ENCODE measurements around the gene SIRT5.

DNA sequence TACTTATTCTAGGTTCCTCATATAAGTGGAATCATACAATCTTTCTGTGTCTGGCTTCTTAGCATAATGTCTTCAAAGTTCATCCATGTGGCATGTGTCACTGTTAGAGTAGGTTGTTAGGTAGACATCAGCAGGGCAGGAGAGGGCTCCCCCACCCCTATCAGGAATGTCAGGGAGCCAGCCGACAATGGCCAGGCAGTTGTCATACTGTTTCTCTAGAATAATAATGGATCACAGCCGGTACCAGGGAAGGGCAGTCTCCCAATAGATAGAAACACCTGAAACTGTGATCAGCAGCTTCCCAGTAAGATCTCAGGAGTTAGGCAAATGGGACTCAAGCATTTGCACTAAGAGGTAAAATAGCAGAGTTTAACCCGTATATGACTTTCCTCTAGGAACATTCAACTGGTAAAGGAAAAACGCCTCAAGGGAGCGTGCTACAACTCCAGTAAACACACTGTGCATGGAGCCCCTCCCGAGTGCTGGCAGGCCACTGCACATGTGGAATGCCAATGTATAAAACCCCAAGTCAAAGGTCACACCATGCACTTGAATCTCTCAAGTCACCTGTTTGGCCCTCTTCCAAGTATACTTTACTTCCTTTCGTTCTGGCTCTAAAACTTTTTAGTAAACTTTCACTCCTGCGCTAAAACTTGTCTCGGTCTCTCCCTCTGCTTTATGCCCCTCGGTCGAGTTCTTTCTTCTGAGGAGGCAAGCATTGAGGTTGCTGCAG is 29.8 kb upstream of the SIRT5 start:
- TF ChIP-seq, protein P1, sequence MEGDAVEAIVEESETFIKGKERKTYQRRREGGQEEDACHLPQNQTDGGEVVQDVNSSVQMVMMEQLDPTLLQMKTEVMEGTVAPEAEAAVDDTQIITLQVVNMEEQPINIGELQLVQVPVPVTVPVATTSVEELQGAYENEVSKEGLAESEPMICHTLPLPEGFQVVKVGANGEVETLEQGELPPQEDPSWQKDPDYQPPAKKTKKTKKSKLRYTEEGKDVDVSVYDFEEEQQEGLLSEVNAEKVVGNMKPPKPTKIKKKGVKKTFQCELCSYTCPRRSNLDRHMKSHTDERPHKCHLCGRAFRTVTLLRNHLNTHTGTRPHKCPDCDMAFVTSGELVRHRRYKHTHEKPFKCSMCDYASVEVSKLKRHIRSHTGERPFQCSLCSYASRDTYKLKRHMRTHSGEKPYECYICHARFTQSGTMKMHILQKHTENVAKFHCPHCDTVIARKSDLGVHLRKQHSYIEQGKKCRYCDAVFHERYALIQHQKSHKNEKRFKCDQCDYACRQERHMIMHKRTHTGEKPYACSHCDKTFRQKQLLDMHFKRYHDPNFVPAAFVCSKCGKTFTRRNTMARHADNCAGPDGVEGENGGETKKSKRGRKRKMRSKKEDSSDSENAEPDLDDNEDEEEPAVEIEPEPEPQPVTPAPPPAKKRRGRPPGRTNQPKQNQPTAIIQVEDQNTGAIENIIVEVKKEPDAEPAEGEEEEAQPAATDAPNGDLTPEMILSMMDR (IDR thresholded peaks at IDR 0.05; ENCODE audit: low read depth, low read length) = no peak
- no peak for TF ChIP-seq EZH2phosphoT487 (IDR thresholded peaks at IDR 0.05; ENCODE audit: low read depth)

All from OCI-LY3 (cell line).